HUES64 (cell line): ENCODE measurements around the gene ZNF503.

Experiments
- H3K27ac ChIP-seq: 2 replicates; pipeline ENCODE4 v1.7.0; 2013; ENCODE audit warnings: low read depth, low read length, inconsistent platforms
- H3K27me3 ChIP-seq: 2 replicates; pipeline ENCODE4 v1.6.1; 2013; ENCODE audit warnings: mild to moderate bottlenecking, low read length; ENCODE audit not compliant: insufficient read depth
- H3K36me3 ChIP-seq: 2 replicates; pipeline ENCODE4 v1.6.1; 2013; ENCODE audit warnings: mild to moderate bottlenecking, low read length; ENCODE audit not compliant: insufficient read depth
- H3K4me1 ChIP-seq: 2 replicates; pipeline ENCODE4 v1.6.1; 2013; ENCODE audit warnings: mild to moderate bottlenecking, low read length, moderate library complexity; ENCODE audit not compliant: insufficient read depth
- H3K4me3 ChIP-seq: 2 replicates; pipeline ENCODE4 v1.5.1; 2013; ENCODE audit warnings: mild to moderate bottlenecking, low read length, moderate library complexity
- H3K9ac ChIP-seq: 2 replicates; pipeline ENCODE4 v1.6.1; 2013; ENCODE audit warnings: mild to moderate bottlenecking, low read depth, low read length
- H3K9me3 ChIP-seq: 2 replicates; pipeline ENCODE4 v1.6.1; 2013; ENCODE audit warnings: low read depth, low read length; ENCODE audit not compliant: insufficient read depth
- WGBS: fragments of 150-250, 120-280 bp; methylation state at CpG from one replicate; pipeline ENCODE4 v1.1.7; 2013; ENCODE audit warnings: missing lambda C conversion rate; 5-methylcytosine and 5-hydroxymethylcytosine counted together

ZNF503 gene

GRCh38 chr10:75418293-75418692, 16.7 kb upstream of the ZNF503 start:
- Histone ChIP-seq H3K9me3 (no peaks in the 10 kb centered on the region), H3K4me1 (peaks cover 14% of the 10 kb centered on the region), H3K27me3 (peaks cover 98% of the 10 kb centered on the region), H3K4me3 (no peak overlapping the region), H3K9ac (no peak overlapping the region), H3K36me3 (no peaks in the 10 kb centered on the region), H3K27ac (no peak overlapping the region)
- WGBS = 25% methylated on average over 4 of the region's 4 CpGs

- Histone ChIP-seq H3K27me3 (peaks cover 98% of the 10 kb centered on the region), H3K27ac (no peak overlapping the region), H3K9ac (no peak overlapping the region), H3K36me3 (no peaks in the 10 kb centered on the region), H3K4me1 (peaks cover 14% of the 10 kb centered on the region), H3K4me3 (no peak overlapping the region), H3K9me3 (no peaks in the 10 kb centered on the region)
- 0% methylated on average over 3 of the region's 5 CpGs for WGBS
Observed at GRCh38 chr10:75417522-75417927, 16.0 kb upstream of the ZNF503 start.

GRCh38 chr10:75414527-75414926, 13.0 kb upstream of the ZNF503 start:
- no peak overlapping the region for H3K9ac ChIP-seq
- H3K4me1 ChIP-seq = peaks cover 27% of the 10 kb centered on the region
- H3K4me3 ChIP-seq = no peak overlapping the region
- no peaks in the 10 kb centered on the region for H3K9me3 ChIP-seq
- 100% methylated on average over 1 of the region's 1 CpG for WGBS
- no peaks in the 10 kb centered on the region for H3K36me3 ChIP-seq
- H3K27ac ChIP-seq = no peak overlapping the region
- H3K27me3 ChIP-seq = peaks cover 100% of the 10 kb centered on the region

- H3K36me3 ChIP-seq = no peaks in the 10 kb centered on the region
- no peak overlapping the region for H3K9ac ChIP-seq
- H3K27ac ChIP-seq = no peak overlapping the region
- no peak overlapping the region for H3K4me3 ChIP-seq
- H3K4me1 ChIP-seq = peaks cover 28% of the 10 kb centered on the region
- WGBS = 41% methylated on average over 9 of the region's 10 CpGs
- no peaks in the 10 kb centered on the region for H3K9me3 ChIP-seq
- H3K27me3 ChIP-seq = peaks cover 100% of the 10 kb centered on the region
Observed at GRCh38 chr10:75410132-75411005, 8.8 kb upstream of the ZNF503 start.

- Histone ChIP-seq H3K36me3 (no peaks in the 10 kb centered on the region), H3K4me3 (peak overlapping the region; percentile 74), H3K9ac (0 out of 2 replicates have a peak overlapping the region, but pooled peaks have one; percentile 37), H3K27ac (no peak overlapping the region), H3K4me1 (peaks cover 31% of the 10 kb centered on the region), H3K9me3 (no peaks in the 10 kb centered on the region), H3K27me3 (peaks cover 100% of the 10 kb centered on the region)
- WGBS = under 1% methylated on average over 76 of the region's 76 CpGs
Observed at GRCh38 chr10:75408911-75409885, 7.6 kb upstream of the ZNF503 start.

- peak overlapping the region; percentile 74 for H3K4me3 ChIP-seq
- 1% methylated on average over 24 of the region's 27 CpGs for WGBS
- H3K9me3 ChIP-seq = no peaks in the 10 kb centered on the region
- H3K36me3 ChIP-seq = no peaks in the 10 kb centered on the region
- H3K4me1 ChIP-seq = peaks cover 31% of the 10 kb centered on the region
- peaks cover 100% of the 10 kb centered on the region for H3K27me3 ChIP-seq
- no peak overlapping the region for H3K27ac ChIP-seq
- no peak overlapping the region for H3K9ac ChIP-seq
Observed at GRCh38 chr10:75408509-75408875, 6.9 kb upstream of the ZNF503 start.

GRCh38 chr10:75407713-75408508, 6.3 kb upstream of the ZNF503 start:
- peak overlapping the region; percentile 74 for H3K4me3 ChIP-seq
- peaks cover 31% of the 10 kb centered on the region for H3K4me1 ChIP-seq
- no peaks in the 10 kb centered on the region for H3K36me3 ChIP-seq
- H3K9ac ChIP-seq = no peak overlapping the region
- 1% methylated on average over 68 of the region's 68 CpGs for WGBS
- H3K27me3 ChIP-seq = peaks cover 100% of the 10 kb centered on the region
- no peak overlapping the region for H3K27ac ChIP-seq
- H3K9me3 ChIP-seq = no peaks in the 10 kb centered on the region

- Histone ChIP-seq H3K9ac (no peak overlapping the region), H3K4me1 (peaks cover 31% of the 10 kb centered on the region), H3K4me3 (peak overlapping the region; percentile 74), H3K9me3 (no peaks in the 10 kb centered on the region), H3K27ac (no peak overlapping the region), H3K27me3 (peaks cover 100% of the 10 kb centered on the region), H3K36me3 (no peaks in the 10 kb centered on the region)
- 2% methylated on average over 37 of the region's 37 CpGs for WGBS
Observed at GRCh38 chr10:75407224-75407712, 5.7 kb upstream of the ZNF503 start.

- H3K9ac ChIP-seq = no peak overlapping the region
- H3K4me3 ChIP-seq = 0 out of 2 replicates have a peak overlapping the region, but pooled peaks have one; percentile 74
- WGBS = 6% methylated on average over 28 of the region's 29 CpGs
- H3K36me3 ChIP-seq = no peaks in the 10 kb centered on the region
- H3K4me1 ChIP-seq = peaks cover 31% of the 10 kb centered on the region
- H3K27me3 ChIP-seq = peaks cover 96% of the 10 kb centered on the region
- H3K9me3 ChIP-seq = no peaks in the 10 kb centered on the region
- no peak overlapping the region for H3K27ac ChIP-seq
Observed at GRCh38 chr10:75406462-75407223, 5.1 kb upstream of the ZNF503 start.
